GM19324 (cell line): ENCODE data around the gene RNASE3.
"Not testable (repeated sequence)": the region's sequence is repeated elsewhere in the genome, so short reads cannot be mapped to it uniquely, and the experiment has no call there.

Source experiments
- ATAC-seq: cut with Tn5 transposase; IDR thresholded peaks from one replicate; pipeline ENCODE4 v1.9.1; 2021; ENCODE audit warnings: mild to moderate bottlenecking, moderate library complexity; ENCODE audit not compliant: unreplicated experiment, low FRiP score

RNASE3 gene

DNA sequence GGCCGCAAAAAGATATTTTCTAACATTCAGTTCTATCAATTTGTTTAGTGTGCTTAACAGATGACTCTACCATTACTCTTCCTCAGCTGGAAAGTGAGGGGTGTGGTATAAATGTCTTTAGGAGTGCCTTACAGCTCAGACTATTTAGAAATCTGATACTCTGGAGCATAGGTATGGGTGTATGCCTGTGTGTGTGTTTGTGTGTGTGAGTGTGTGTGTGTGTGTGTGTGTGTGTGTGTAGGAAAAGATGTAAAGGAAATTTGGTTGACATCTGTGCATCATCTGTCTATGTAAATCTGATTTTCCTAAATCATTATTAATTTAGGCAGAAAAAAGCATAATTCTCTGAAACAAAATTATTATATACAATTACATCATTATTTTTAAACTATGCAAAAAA, 16.0 kb downstream of the RNASE3 start:
- no peak for ATAC-seq

GRCh38 chr14:20910822-20911221, 19.6 kb downstream of the RNASE3 start:
- not testable (repeated sequence) for ATAC-seq

DNA sequence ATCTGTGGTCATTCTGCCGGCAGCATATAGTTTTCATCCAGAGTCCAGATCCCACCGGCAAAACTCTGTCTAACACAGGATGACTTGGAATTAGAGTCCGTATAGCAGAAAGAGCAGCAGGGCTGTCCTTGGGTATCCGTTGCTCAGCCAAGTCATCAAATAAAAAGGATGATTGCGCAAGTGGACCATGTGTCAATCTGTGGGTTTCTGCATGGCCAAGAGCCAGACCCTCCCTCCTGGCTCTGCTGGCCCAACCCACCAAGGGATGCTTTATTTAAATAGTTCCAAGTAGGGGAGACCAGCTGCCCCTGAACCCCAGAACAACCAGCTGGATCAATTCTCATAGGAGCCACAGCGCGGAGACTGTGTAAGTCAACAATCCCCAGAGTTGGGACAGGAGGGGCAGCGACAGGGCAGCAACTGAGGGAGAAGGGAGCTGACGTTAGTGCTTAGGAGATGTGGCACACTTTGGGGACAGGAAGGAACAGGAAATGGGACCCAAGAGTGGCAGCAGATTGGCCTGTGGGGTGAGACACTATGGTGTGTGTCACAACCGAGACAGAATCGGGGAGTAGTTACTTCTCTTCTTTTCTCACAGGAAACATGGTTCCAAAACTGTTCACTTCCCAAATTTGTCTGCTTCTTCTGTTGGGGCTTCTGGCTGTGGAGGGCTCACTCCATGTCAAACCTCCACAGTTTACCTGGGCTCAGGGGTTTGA, 28.0 kb downstream of the RNASE3 start:
- ATAC-seq: not testable (repeated sequence)

- ATAC-seq: not testable (repeated sequence)
These were observed 32.6 kb downstream of the RNASE3 start for GRCh38 chr14:20923766-20924297.

DNA sequence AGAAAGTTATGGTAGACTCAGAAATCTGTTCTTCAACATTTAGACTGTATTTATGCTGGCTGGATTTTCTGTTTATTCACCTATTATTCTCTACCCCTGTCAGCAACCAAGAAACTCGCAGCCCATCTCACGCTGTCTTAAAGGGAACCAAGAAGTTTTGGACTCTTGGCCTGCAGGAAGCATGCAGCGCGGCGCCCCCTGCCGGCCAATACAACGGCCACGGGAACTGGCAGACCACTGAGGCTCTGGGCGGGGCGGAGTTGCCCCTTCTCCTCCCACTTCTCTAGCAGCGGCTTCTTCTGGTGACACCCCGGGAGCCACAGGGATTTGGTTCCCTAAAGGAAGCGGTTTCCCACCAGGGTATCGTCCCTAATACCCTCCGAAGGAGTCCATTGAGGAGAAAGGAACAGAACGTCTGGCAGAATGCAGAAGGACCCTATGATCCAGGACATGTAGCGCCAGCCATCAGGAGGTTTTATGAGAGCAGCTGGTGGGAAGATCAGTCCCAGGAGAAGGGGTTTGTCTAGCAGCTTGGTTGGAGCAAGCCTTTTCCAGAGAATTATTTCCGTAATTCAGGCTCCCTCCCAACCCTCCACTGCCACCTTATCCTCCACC, 43.1 kb downstream of the RNASE3 start:
- no peak for ATAC-seq

- no peak for ATAC-seq
These were observed 44.3 kb downstream of the RNASE3 start for GRCh38 chr14:20935303-20935984.
